GM18951 (cell line): ENCODE data around the gene OTULINL.

Experiments used
- POLR2A ChIP-seq: IDR thresholded peaks from 4 replicates; pipeline ENCODE4 v1.6.1; 2011; ENCODE audit warnings: mild to moderate bottlenecking; ENCODE audit not compliant: insufficient read length, insufficient read depth; ENCODE audit errors: extremely low read depth
- in situ Hi-C: fragments of 300-500 bp; cut with MboI; formaldehyde crosslinking; loops from one replicate; pipeline ENCODE4 v1.12.0; 2022; ENCODE audit warnings: low sequenced_read_pairs, mixed read lengths, inconsistent platforms; ENCODE audit not compliant: unreplicated experiment

The OTULINL gene

DNA sequence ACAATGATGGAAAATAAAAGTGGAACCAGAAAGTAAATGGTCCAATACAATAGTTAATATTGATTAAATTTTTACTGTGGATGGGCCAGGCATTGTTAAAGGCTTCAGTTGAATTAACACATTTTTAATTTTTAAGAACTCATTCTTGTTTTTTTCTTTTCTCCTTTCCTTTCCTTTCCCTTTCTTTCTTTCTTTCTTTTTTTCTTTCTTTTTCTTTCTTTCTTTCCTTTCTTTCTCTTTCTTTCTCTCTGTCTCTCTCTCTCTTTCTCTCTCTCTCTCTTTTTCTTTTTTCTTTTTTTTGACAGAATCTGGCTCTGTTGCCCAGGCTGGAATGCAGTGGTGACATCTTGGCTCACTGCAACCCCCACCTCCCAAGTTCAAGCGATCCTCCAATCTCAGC, 13.3 kb upstream of the OTULINL start:
- TF ChIP-seq POLR2A = no peak
- in situ Hi-C loops = no loop called here

DNA sequence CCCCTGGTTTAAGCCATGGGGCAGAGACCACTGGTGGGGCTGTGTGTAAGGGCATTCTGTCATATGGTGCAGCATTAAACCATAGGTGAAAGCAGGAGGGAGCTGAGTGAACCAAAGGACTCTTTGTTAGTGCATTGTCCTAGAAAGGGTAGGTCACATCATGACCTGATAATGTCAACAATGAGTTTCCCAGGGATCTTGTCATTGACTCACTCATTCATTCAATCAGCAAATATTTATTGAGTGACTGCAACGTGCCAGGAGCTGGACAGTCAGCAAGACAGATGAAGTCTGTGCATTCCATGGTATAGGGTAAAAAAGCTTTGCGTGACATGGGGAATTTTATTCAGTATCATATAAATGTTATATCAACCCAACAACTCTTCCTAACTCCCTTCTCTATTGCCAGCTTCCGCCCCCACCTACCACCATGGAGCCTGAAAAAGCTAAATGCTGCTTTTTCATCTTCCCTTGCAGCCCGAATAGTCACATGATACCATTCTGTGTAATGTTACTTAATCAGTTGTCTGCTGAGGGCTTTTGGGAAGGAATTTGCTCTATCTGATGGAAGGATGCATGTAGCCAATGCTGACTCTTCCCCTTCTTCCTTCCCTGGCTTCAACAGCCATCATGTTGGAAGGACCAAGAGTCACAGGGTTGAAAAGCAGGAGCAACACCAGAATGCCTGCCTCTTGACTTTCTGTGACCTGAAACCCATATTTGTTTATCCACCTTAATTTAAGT, 11.5 kb upstream of the OTULINL start:
- TF ChIP-seq POLR2A = no peak
- in situ Hi-C loops = no loop called here

DNA sequence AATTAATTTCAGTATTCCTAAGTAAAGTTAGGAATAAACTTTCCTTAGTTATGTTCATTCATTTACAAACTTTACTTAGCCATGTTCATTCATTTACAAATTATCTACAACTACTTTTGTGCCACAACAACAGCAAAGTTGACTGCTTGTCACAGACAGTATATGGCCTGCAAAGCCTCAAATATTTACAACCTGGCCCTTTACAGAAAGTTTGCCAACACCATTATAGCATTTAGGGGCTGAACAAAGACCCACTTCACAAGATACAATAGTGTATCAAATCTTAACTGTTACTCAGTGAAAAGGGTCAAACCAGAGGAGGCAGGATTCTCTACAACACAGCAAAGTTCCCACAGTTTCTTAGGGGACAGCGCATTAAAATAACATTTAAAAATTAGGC, 9.7 kb upstream of the OTULINL start:
- in situ Hi-C loops = no loop called here
- no peak for TF ChIP-seq POLR2A

DNA sequence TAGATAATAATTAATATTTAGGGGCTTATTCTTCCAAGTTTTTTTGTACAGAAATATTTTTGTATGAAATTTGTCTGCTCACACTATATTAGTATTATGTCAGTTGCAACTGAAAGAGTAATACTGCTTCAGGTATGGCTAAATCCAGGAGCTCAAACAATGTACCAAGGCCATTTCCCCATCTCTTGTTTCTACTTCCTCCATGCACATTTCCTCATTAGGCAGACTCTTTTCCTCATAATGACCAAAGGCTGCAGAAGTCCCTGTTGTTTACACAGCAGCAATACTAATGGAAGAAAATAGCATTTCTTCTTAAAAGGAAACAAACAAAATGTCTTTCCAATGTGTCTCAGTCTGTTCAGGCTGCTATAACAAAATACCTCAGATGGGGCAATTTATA, 9.2 kb upstream of the OTULINL start:
- no peak for TF ChIP-seq POLR2A

DNA sequence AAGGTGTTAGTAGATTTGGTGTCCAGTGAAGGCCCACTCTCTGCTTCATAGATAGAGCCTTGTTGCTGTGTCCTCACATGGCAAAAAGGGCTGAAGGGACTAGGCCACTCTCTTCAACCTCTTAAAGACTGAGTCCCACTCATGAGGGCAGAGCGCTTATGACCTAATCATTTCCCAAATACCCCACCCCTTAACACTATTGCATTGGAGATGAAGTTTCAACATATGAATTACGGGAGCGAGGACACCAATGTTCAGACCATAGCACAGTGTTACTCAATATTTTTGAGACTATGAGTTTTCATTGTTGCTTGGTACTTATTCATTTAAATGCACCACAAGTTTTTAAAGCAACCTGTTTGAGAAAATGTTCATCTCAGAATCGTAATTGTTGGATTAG, 8.8 kb upstream of the OTULINL start:
- in situ Hi-C loops = no loop called here
- no peak for TF ChIP-seq POLR2A

More for the DNA sequence above, 9.2 kb upstream of the OTULINL start:
- in situ Hi-C loops = no loop called here

DNA sequence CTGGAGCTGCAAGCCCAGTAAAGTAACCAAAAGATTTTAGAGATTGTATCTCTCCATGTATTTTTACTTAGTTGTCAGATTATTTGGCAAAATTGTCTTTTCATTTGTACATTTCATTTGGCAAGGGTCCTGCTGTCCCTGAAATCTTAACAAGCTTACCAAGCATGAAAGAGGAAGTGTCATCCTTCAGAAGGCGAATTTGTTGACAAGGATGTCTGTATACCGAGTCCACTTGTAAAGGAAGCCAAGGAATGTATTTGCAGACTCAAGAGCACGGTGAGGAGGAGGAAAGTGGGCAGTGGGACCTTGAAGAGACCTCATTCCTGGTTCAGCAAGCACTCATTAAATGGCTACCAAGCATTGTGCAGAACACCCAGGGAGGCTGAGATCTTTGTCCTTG, 7.5 kb upstream of the OTULINL start:
- in situ Hi-C loops = no loop called here
- TF ChIP-seq POLR2A = no peak

DNA sequence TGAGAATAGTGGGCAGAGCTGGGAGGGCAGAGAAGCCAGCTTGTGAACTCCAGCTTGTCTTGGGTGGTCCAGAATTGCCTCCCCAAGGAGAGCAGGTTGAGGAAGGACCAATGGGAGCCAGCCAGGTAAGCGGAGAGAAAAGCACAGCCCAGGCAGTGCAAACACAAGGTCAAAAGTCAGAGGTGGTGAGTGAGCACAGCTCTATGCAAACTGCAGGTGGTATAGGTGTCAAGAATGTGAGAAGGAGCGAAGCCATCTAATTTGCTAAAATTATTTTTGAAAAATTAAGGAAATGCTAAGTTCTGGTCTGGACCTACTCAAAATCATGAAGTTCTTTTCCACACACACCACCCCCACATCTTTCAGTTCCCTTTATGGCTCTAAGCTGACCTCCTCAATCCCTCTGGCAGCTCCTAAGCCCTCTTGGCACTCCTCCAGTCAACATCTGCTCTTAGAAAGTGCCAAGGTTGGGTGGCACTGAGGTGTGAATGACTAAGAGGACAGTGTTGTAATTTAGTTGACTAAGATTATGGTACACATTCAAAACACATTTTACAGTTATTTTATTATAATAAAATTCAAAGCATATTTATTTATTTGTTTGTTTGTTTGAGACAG, 6.6 kb upstream of the OTULINL start:
- in situ Hi-C loops = no loop called here
- no peak for TF ChIP-seq POLR2A

DNA sequence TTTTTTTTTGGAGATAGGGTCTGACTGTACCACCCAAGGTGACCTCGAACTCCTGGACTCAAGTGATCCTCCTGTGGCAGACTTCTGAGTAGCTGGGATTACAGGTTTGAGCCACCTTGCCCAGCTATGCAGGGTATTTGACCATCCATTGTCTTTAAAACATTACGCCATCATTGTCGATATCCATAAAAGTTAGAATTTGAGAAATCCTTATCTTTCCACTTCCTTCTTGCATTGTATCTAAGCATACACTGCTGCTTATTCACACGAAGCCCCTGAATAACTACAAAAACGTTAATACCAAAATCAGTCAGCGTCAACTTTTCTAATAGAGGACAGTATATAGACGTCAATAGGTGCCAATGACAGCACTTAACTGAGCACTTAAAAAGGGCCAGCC, 5.4 kb upstream of the OTULINL start:
- in situ Hi-C loops = no loop called here
- no peak for TF ChIP-seq POLR2A

DNA sequence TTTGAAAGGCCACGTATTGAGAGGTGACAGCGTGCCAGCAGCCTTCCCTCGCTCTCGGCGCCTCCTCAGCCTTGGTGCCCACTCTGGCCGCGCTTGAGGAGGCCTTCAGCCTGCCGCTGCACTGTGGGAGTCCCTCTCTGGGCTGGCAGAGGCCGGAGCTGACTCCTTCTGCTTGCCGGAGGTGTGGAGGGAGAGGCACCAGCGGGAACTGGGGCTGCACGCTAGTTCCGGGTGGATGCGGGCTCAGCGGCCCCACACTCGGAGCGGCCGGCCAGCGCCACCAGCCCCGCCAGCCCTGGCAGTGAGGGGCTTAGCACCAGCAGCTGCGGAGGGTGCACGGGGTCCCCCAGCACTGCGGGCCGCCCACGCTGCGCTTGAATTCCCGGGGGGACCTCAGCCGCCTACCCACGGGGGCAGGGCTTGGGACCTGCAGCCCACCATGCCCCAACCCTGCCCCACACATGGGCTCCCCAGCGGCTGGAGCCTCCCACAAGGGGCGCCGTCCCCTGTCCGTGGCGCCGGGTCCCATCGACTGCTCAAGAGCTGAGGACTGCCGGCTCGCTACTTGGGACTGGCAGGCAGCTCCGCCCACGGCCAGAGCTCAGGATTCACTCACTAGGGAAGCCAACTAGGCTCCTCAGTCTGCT, 4.4 kb upstream of the OTULINL start:
- TF ChIP-seq POLR2A = no peak
- in situ Hi-C loops = no loop called here

DNA sequence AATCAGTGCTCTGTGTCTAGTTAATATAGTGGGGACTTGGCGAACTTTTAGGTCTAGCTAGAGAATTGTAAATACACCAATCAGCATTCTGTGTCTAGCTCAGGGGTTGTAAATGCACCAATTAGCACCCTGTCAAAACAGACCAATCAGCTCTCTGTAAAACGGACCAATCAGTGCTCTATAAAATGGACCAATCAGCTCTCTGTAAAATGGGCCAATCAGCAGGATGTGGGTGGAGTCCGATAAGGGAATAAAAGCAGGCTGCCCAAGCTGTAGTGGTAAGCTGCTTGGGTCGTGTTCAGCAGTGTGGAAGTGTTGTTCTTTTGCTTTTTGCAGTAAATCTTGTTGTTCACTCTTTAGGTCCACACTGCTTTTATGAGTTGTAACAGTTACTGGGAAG, 3.6 kb upstream of the OTULINL start:
- TF ChIP-seq POLR2A = no peak

DNA sequence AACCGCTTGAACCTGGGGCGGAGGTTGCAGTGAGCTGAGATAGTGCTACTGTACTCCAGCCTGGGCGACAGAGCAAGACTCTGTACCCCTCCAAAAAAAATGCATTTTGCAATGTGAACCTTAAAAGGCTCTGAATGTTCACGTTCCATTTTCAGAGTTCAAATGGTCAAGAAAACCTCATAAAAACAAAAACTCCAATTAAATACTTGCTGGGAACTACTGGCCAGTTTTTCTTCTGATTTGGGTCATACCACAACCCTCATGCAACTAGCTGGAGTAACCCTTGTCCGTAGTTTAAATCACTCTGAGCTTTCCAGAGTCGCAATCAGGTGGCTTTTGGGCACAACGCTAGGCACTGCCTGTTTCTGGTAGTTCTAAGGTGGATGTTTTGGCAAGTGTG, 2.3 kb upstream of the OTULINL start:
- TF ChIP-seq POLR2A = no peak

More for the DNA sequence above, 3.6 kb upstream of the OTULINL start:
- in situ Hi-C loops = no loop called here

DNA sequence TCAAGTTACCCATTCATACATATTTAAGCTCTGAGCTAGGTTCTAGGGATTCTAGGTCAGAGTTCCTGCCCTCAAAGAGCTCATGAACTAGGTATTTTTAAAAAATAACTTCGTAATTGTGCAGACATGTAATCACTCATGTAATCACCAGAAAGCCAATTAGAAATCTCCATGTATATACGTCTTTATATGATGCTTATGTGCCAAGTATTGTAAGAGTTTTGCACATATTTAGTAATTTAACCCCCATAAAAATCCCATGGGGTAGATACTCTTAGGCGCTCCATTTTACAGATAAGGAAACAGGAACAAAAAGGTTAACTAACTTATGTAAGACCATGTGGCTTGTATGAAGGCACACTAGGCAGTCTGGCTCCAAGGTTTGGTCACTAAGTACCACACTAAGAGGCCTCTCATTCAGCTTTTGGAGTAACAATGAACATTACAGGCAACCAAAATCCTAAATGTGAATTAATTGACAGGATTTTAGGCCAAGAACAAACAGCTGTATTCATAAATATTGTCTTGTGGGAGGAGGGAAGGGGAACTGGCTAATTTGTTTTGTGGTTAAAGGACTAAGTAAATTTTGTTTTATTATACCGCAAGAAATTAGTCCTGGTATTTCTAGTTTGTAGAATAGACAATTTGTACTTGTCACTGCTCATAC, 1.7 kb upstream of the OTULINL start:
- in situ Hi-C loops = no loop called here
- no peak for TF ChIP-seq POLR2A

More for the DNA sequence above, 2.3 kb upstream of the OTULINL start:
- in situ Hi-C loops = no loop called here

DNA sequence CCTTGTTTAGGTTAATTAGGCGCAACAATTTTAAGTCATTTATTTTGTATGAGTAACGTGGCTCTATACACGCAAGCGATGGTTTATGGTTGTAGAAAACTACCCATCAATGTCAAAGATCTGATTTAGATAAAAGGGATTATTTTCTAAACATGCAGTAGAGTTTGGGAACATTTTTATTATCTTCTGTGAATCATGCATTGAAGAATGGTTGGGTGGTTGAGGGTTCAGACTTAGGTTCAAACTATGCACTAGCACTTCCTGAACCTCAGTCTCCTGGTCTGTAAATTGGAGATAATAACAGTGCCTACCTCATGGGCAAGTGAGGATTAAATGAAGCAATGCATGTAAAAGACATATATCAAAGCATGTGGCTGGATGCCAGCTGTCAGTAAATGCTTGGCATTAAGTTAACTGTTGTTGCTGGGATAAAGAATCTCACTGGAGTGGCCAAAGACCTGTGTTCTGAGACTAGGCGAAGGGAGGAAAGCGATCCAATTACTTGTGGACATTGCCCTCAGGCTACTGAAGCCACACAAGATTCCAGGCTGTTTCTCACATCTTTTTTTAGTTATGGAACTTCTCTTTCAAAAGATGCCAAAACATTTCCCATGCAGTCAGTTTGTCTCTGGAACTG, 1.1 kb upstream of the OTULINL start:
- TF ChIP-seq POLR2A = no peak
- in situ Hi-C loops = no loop called here
